HEK293 (cell line): ENCODE measurements around the gene SLC25A19.

Experiments used
- GLIS2 ChIP-seq: fragments of 450-650 bp; formaldehyde crosslinking; IDR thresholded peaks from 2 replicates; pipeline ENCODE4 v1.5.1; 2016; ENCODE audit warnings: missing biosample characterization, missing genetic modification characterization
- IKZF3 ChIP-seq: fragments of 450-650 bp; IDR thresholded peaks from 2 replicates; pipeline ENCODE4 v1.5.0; 2018; ENCODE audit warnings: missing biosample characterization, mild to moderate bottlenecking, missing genetic modification characterization, moderate library complexity
- SETDB1 ChIP-seq: IDR thresholded peaks from one replicate; pipeline ENCODE4 v1.6.1; 2017; ENCODE audit warnings: mild to moderate bottlenecking, low read length, moderate library complexity, mixed read lengths; ENCODE audit not compliant: insufficient read length
- YY1 ChIP-seq: fragments of 450-650 bp; formaldehyde crosslinking; IDR thresholded peaks from 2 replicates; pipeline ENCODE4 v1.5.1; 2018; ENCODE audit warnings: missing biosample characterization, missing genetic modification characterization
- ZBTB11 ChIP-seq: fragments of 450-650 bp; formaldehyde crosslinking; conservative IDR thresholded peaks from 2 replicates; pipeline ENCODE4 v1.5.1; 2016; ENCODE audit warnings: low read depth, missing biosample characterization, missing genetic modification characterization
- ZBTB26 ChIP-seq: fragments of 450-650 bp; formaldehyde crosslinking; optimal IDR thresholded peaks from 2 replicates; pipeline ENCODE3; 2016; ENCODE audit warnings: missing biosample characterization, mild to moderate bottlenecking, missing genetic modification characterization
- ZFHX2 ChIP-seq: fragments of 450-650 bp; formaldehyde crosslinking; conservative IDR thresholded peaks from 2 replicates; pipeline ENCODE4 v1.5.1; 2016; ENCODE audit warnings: missing biosample characterization, missing genetic modification characterization
- ZNF114 ChIP-seq: fragments of 450-650 bp; formaldehyde crosslinking; IDR thresholded peaks from 2 replicates; pipeline ENCODE4 v1.5.0; 2017; ENCODE audit warnings: missing biosample characterization, missing genetic modification characterization
- ZNF211 ChIP-seq: fragments of 450-650 bp; formaldehyde crosslinking; IDR thresholded peaks from 2 replicates; pipeline ENCODE4 v1.5.1; 2016; ENCODE audit warnings: low read depth, missing biosample characterization, missing genetic modification characterization
- ZNF223 ChIP-seq: fragments of 450-650 bp; formaldehyde crosslinking; IDR thresholded peaks from 2 replicates; pipeline ENCODE4 v1.5.1; 2016; ENCODE audit warnings: missing biosample characterization, missing genetic modification characterization
- ZNF23 ChIP-seq: fragments of 450-650 bp; formaldehyde crosslinking; IDR thresholded peaks from 2 replicates; pipeline ENCODE4 v1.5.1; 2016; ENCODE audit warnings: missing biosample characterization, missing genetic modification characterization, borderline replicate concordance
- ZNF366 ChIP-seq: fragments of 450-650 bp; formaldehyde crosslinking; conservative IDR thresholded peaks from 2 replicates; pipeline ENCODE4 v1.5.1; 2016; ENCODE audit warnings: missing biosample characterization, missing genetic modification characterization
- ZNF398 ChIP-seq: fragments of 450-650 bp; formaldehyde crosslinking; IDR thresholded peaks from 2 replicates; pipeline ENCODE4 v1.5.1; 2017; ENCODE audit warnings: missing biosample characterization, missing genetic modification characterization
- ZNF501 ChIP-seq: fragments of 450-650 bp; formaldehyde crosslinking; IDR thresholded peaks from 2 replicates; pipeline ENCODE4 v1.5.1; 2016; ENCODE audit warnings: missing biosample characterization, missing genetic modification characterization
- ZNF549 ChIP-seq: fragments of 450-650 bp; IDR thresholded peaks from 2 replicates; pipeline ENCODE4 v1.5.1; 2018; ENCODE audit warnings: missing biosample characterization, missing genetic modification characterization, mild to moderate bottlenecking, inconsistent platforms, moderate library complexity
- ZNF561 ChIP-seq: fragments of 450-650 bp; IDR thresholded peaks from 2 replicates; pipeline ENCODE4 v1.5.1; 2018; ENCODE audit warnings: missing biosample characterization, missing genetic modification characterization, borderline replicate concordance
- ZNF600 ChIP-seq: fragments of 450-650 bp; formaldehyde crosslinking; IDR thresholded peaks from 2 replicates; pipeline ENCODE4 v1.5.1; 2016; ENCODE audit warnings: missing biosample characterization, missing genetic modification characterization
- ZNF660 ChIP-seq: fragments of 450-650 bp; IDR thresholded peaks from 2 replicates; pipeline ENCODE4 v1.5.1; 2018; ENCODE audit warnings: missing biosample characterization, mild to moderate bottlenecking, missing genetic modification characterization
- ZNF670 ChIP-seq: fragments of 450-650 bp; formaldehyde crosslinking; IDR thresholded peaks from 2 replicates; pipeline ENCODE4 v1.5.1; 2016; ENCODE audit warnings: missing biosample characterization, missing genetic modification characterization, low read depth
- ZNF792 ChIP-seq: fragments of 450-650 bp; formaldehyde crosslinking; IDR thresholded peaks from 2 replicates; pipeline ENCODE4 v1.5.1; 2016; ENCODE audit warnings: missing biosample characterization, missing genetic modification characterization
- ZNF837 ChIP-seq: fragments of 450-650 bp; formaldehyde crosslinking; IDR thresholded peaks from 2 replicates; pipeline ENCODE4 v1.5.1; 2016; ENCODE audit warnings: missing biosample characterization, missing genetic modification characterization
- TF ChIP-seq, protein P1 (sequence below): fragments of 450-650 bp; formaldehyde crosslinking; IDR thresholded peaks from 2 replicates; pipeline ENCODE4 v1.5.1; 2016; ENCODE audit warnings: missing biosample characterization, missing genetic modification characterization

SLC25A19 gene

DNA sequence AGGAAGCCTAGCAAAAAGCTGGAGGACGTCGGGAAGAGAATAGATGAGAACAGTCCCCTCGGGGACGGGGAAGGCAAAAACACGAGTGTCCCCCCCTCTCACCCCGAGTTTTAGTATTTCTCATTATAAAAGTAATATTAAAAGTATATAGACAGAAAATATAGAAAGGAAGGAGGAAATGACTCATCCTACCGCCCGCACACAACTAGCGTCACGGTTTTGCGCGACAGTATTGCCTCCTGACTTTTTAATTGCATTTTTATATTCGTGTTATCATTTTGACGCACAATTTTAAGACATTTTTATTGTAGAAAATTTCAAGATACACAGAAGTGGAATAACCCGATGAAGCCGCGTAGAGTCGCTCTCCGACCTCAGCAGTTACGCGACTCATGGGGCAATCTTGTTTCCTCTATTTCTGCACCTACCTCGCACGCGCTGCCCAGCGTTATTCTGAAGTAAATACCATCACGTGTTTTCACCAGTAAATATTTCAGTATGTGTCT lies 652 bp upstream of the SLC25A19 start (continued):
- TF ChIP-seq ZBTB26 (tag by site-specific recombination): no peak
- no peak for TF ChIP-seq GLIS2
- TF ChIP-seq ZNF549: no peak
- TF ChIP-seq ZBTB11 (tag by site-specific recombination): peak; percentile 54
- no peak for TF ChIP-seq ZNF23
- TF ChIP-seq ZNF211 (tag by site-specific recombination): no peak
- no peak for TF ChIP-seq ZNF561 (tag by site-specific recombination)
- TF ChIP-seq ZNF792: no peak
- TF ChIP-seq, protein P1, sequence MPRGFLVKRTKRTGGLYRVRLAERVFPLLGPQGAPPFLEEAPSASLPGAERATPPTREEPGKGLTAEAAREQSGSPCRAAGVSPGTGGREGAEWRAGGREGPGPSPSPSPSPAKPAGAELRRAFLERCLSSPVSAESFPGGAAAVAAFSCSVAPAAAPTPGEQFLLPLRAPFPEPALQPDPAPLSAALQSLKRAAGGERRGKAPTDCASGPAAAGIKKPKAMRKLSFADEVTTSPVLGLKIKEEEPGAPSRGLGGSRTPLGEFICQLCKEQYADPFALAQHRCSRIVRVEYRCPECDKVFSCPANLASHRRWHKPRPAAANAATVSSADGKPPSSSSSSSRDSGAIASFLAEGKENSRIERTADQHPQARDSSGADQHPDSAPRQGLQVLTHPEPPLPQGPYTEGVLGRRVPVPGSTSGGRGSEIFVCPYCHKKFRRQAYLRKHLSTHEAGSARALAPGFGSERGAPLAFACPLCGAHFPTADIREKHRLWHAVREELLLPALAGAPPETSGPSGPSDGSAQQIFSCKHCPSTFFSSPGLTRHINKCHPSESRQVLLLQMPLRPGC (tag by site-specific recombination): no peak
- 0 out of 2 replicates have a peak, but pooled peaks have one; percentile 18 for TF ChIP-seq ZNF660 (tag by site-specific recombination)
- TF ChIP-seq ZNF837 (tag by site-specific recombination): no peak
- TF ChIP-seq ZNF223 (tag by site-specific recombination): no peak
- peak; percentile 58; the same call in 1 of the 2 replicates for TF ChIP-seq IKZF3
- no peak for TF ChIP-seq ZNF501 (tag by site-specific recombination)
- 0 out of 2 replicates have a peak, but pooled peaks have one; percentile 37 for TF ChIP-seq ZNF366 (tag by site-specific recombination)
- TF ChIP-seq ZFHX2 (tag by site-specific recombination): no peak
- TF ChIP-seq SETDB1: no peak
- no peak for TF ChIP-seq ZNF114
- TF ChIP-seq ZNF670 (tag by site-specific recombination): no peak
- TF ChIP-seq ZNF398 (tag by site-specific recombination): no peak
- TF ChIP-seq ZNF600: no peak
- TF ChIP-seq YY1 (tag by site-specific recombination): 0 out of 2 replicates have a peak, but pooled peaks have one; percentile 9
